H9 (cell line): ENCODE data around the gene IGSF22. TPM values are rescaled to one million over a fixed set of nuclear protein-coding genes. Genes with fewer than 3 reads are reported as not detected.

Experiments
- DNase-seq: peaks from one replicate; pipeline ENCODE4 v3.0.0-alpha.2; 2017
- H2AFZ ChIP-seq: one replicate; pipeline ENCODE4 v1.6.1; 2013; ENCODE audit warnings: mild to moderate bottlenecking, low read length, control low read depth, moderate library complexity
- H2AK5ac ChIP-seq: 2 replicates; pipeline ENCODE4 v1.6.1; 2013; ENCODE audit warnings: low read length, control low read depth, mixed read lengths; ENCODE audit not compliant: insufficient read length
- H2BK120ac ChIP-seq: one replicate; pipeline ENCODE4 v1.6.1; 2013; ENCODE audit warnings: low read depth, mild to moderate bottlenecking, low read length, control low read depth, inconsistent platforms; ENCODE audit not compliant: poor library complexity, severe bottlenecking
- H2BK12ac ChIP-seq: 2 replicates; pipeline ENCODE4 v1.6.1; 2013; ENCODE audit warnings: low read length, control low read depth, mixed read lengths, low read depth; ENCODE audit not compliant: insufficient read length
- H2BK15ac ChIP-seq: 2 replicates; pipeline ENCODE4 v1.6.1; 2013; ENCODE audit warnings: low read depth, low read length, control low read depth
- H2BK20ac ChIP-seq: one replicate; pipeline ENCODE4 v1.6.1; 2013; ENCODE audit warnings: low read depth, mild to moderate bottlenecking, low read length, control low read depth, inconsistent platforms; ENCODE audit not compliant: poor library complexity, severe bottlenecking
- H2BK5ac ChIP-seq: 2 replicates; pipeline ENCODE4 v1.6.1; 2013; ENCODE audit warnings: low read length, control low read depth, mixed read lengths; ENCODE audit not compliant: insufficient read length
- H3K14ac ChIP-seq: 2 replicates; pipeline ENCODE4 v1.6.1; 2013; ENCODE audit warnings: low read length, control low read depth; ENCODE audit not compliant: insufficient read depth
- H3K18ac ChIP-seq: 2 replicates; pipeline ENCODE4 v1.6.1; 2013; ENCODE audit warnings: low read depth, mild to moderate bottlenecking, mixed read lengths, low read length, control low read depth; ENCODE audit not compliant: insufficient read length
- H3K23ac ChIP-seq: 2 replicates; pipeline ENCODE4 v1.6.1; 2013; ENCODE audit warnings: low read length, control low read depth, mixed read lengths, low read depth; ENCODE audit not compliant: insufficient read length
- H3K23me2 ChIP-seq: 2 replicates; pipeline ENCODE4 v1.6.1; 2013; ENCODE audit warnings: low read depth, mild to moderate bottlenecking, mixed read lengths, low read length, control low read depth; ENCODE audit not compliant: insufficient read length, poor library complexity, severe bottlenecking
- H3K27ac ChIP-seq: 2 replicates; pipeline ENCODE4 v1.5.1; 2013; ENCODE audit warnings: low read length, control low read depth, mixed read lengths, low read depth; ENCODE audit not compliant: insufficient read length
- H3K27me3 ChIP-seq: 2 replicates; pipeline ENCODE4 v1.6.1; 2013; ENCODE audit warnings: low read length, control low read depth, inconsistent platforms; ENCODE audit not compliant: insufficient read depth
- H3K4ac ChIP-seq: 2 replicates; pipeline ENCODE4 v1.6.1; 2013; ENCODE audit warnings: low read depth, mild to moderate bottlenecking, control low read depth, inconsistent platforms, low read length, moderate library complexity
- H3K4me1 ChIP-seq: 2 replicates; pipeline ENCODE4 v1.6.1; 2013; ENCODE audit warnings: low read length, control low read depth, inconsistent platforms; ENCODE audit not compliant: insufficient read depth
- H3K4me2 ChIP-seq: 2 replicates; pipeline ENCODE4 v1.6.1; 2013; ENCODE audit warnings: low read length, control low read depth, mixed read lengths; ENCODE audit not compliant: insufficient read length, insufficient read depth
- H3K56ac ChIP-seq: 2 replicates; pipeline ENCODE4 v1.6.1; 2013; ENCODE audit warnings: low read depth, mild to moderate bottlenecking, mixed read lengths, low read length, control low read depth; ENCODE audit not compliant: insufficient read length
- H3K79me1 ChIP-seq: 2 replicates; pipeline ENCODE4 v1.6.1; 2013; ENCODE audit warnings: low read depth, mild to moderate bottlenecking, moderate library complexity, low read length, control low read depth, inconsistent platforms; ENCODE audit not compliant: insufficient read depth, poor library complexity, severe bottlenecking
- H3K79me2 ChIP-seq: 2 replicates; pipeline ENCODE4 v1.6.1; 2013; ENCODE audit warnings: low read length, control low read depth, inconsistent platforms; ENCODE audit not compliant: insufficient read depth
- H3K9ac ChIP-seq: 2 replicates; pipeline ENCODE4 v1.6.1; 2013; ENCODE audit warnings: low read length, control low read depth, mixed read lengths; ENCODE audit not compliant: insufficient read length; ENCODE audit errors: extremely low read depth
- H3K9me3 ChIP-seq: one replicate; pipeline ENCODE4 v1.6.1; 2013; ENCODE audit warnings: low read depth, low read length, inconsistent platforms; ENCODE audit not compliant: control insufficient read depth
- H3T11ph ChIP-seq: one replicate; pipeline ENCODE4 v1.6.1; 2013; ENCODE audit warnings: mild to moderate bottlenecking, low read length, control low read depth, inconsistent platforms
- H4K20me1 ChIP-seq: one replicate; pipeline ENCODE4 v1.6.1; 2013; ENCODE audit not compliant: control insufficient read depth, insufficient read length, insufficient read depth
- H4K5ac ChIP-seq: 2 replicates; pipeline ENCODE4 v1.6.1; 2013; ENCODE audit warnings: low read depth, mild to moderate bottlenecking, mixed read lengths, low read length, control low read depth; ENCODE audit not compliant: insufficient read length
- H4K8ac ChIP-seq: replicated peaks from 2 replicates; pipeline ENCODE4 v1.6.1; 2013; ENCODE audit warnings: low read length, control low read depth, mixed read lengths, low read depth; ENCODE audit not compliant: insufficient read length
- H4K91ac ChIP-seq: 2 replicates; pipeline ENCODE4 v1.6.1; 2013; ENCODE audit warnings: low read depth, mild to moderate bottlenecking, moderate library complexity, mixed read lengths, low read length, control low read depth; ENCODE audit not compliant: insufficient read length
- H3K27ac Mint-ChIP-seq, 3 experiments: 2 replicates in 2 of 3; 3 replicates in 1 of 3; pipeline ENCODE4 v1.8.0; 2020 to 2021; ENCODE audit warnings: mixed read lengths in 3 of 3, mild to moderate bottlenecking in 1 of 3, moderate library complexity in 1 of 3
- H3K27me3 Mint-ChIP-seq: 2 replicates; pipeline ENCODE4 v1.8.0; 2021; ENCODE audit warnings: low read depth, mild to moderate bottlenecking, moderate library complexity, mixed read lengths
- H3K36me3 Mint-ChIP-seq, 3 experiments: 2 replicates in 2 of 3; 3 replicates in 1 of 3; pipeline ENCODE4 v1.8.0; 2020 to 2021; ENCODE audit warnings: low read depth in 3 of 3, mixed read lengths in 3 of 3; ENCODE audit not compliant: insufficient read depth in 1 of 3
- H3K4me1 Mint-ChIP-seq, 2 experiments: 2 replicates each; pipeline ENCODE4 v1.8.0; 2020; ENCODE audit warnings: mixed read lengths in 2 of 2
- H3K4me3 Mint-ChIP-seq, 2 experiments: 2 replicates in 1 of 2; 3 replicates in 1 of 2; pipeline ENCODE4 v1.8.0; 2020 to 2021; ENCODE audit warnings: mild to moderate bottlenecking in 2 of 2, mixed read lengths in 2 of 2, moderate library complexity in 1 of 2
- H3K9me3 Mint-ChIP-seq, 2 experiments: 2 replicates in 1 of 2; 3 replicates in 1 of 2; pipeline ENCODE4 v1.8.0; 2020; ENCODE audit warnings: mild to moderate bottlenecking in 2 of 2, mixed read lengths in 2 of 2, moderate library complexity in 1 of 2
- WGBS: extraction: QIAGEN DNeasy Blood & Tissue Kit; methylation state at CpG from one replicate; pipeline ENCODE4 v1.1.7; 2013; ENCODE audit warnings: missing lambda C conversion rate, low lambda C conversion rate, mixed read lengths; ENCODE audit not compliant: insufficient read length; ENCODE audit errors: extremely low coverage; 5-methylcytosine and 5-hydroxymethylcytosine counted together
- total RNA-seq: library from RNA; stranded (reverse); gene quantifications from 2 replicates; pipeline ENCODE4 v1.2.1, GENCODE V29; 2021
- TF ChIP-seq, protein P1 (sequence below): fragments of 200-600 bp; sonication (generic); conservative IDR thresholded peaks from 3 replicates; pipeline ENCODE4 v1.8.0; 2021; ENCODE audit warnings: antibody characterized with exemption, mild to moderate bottlenecking

The IGSF22 gene
- total RNA-seq, 1 experiment from 2014 or later: 0.35 TPM

DNA sequence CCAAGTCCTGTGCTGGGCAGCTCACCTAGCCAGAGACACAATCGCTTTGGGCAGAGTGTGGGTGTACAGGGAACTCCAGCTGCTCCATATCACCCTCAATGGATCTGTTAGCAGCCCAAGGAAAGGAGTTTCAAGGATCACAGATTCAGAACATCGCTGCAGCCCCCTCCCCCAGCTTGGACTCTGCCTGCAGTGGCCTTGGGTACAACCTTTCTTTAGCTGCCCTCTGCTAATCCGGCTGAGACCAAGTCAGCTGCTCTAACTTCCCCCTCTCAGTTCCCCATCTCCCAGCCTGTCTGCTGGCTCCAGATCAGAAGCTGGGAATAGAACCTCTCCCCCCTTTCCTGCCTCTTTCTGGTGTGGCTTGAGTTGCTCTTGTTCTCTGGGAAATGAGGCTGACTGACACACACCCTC lies 26.1 kb downstream of the IGSF22 start:
- Histone ChIP-seq H3K9ac (no peak overlapping the region), H4K8ac (no peak overlapping the region), H2BK5ac (no peak overlapping the region), H2BK15ac (no peak overlapping the region), H3K14ac (no peak overlapping the region), H3K79me1 (no peaks in the 10 kb centered on the region), H3T11ph (no peak overlapping the region), H3K23ac (no peak overlapping the region), H3K9me3 (no peaks in the 10 kb centered on the region), H4K20me1 (no peaks in the 10 kb centered on the region), H3K79me2 (no peaks in the 10 kb centered on the region), H2BK12ac (no peak overlapping the region), H3K18ac (no peak overlapping the region), H3K27ac (no peak overlapping the region), H2BK120ac (no peak overlapping the region), H3K4me1 (no peaks in the 10 kb centered on the region; the same call in 1 of the 2 replicates), H4K5ac (no peak overlapping the region), H4K91ac (no peak overlapping the region), H2AK5ac (no peak overlapping the region), H3K27me3 (no peaks in the 10 kb centered on the region; the same call in 1 of the 2 replicates), H3K56ac (no peak overlapping the region), H3K4ac (no peak overlapping the region), H2AFZ (no peak overlapping the region), H2BK20ac (no peak overlapping the region), H3K23me2 (peaks cover 2% of the 10 kb centered on the region), H3K4me2 (peak overlapping the region; percentile 44)
- Mint-ChIP-seq H3K27ac (no peak overlapping the region; a peak in 1 of 7 replicates), H3K4me1 (peaks cover 13 to 17% of the 10 kb centered on the region in 2 experiments), H3K9me3 (no peaks in the 10 kb centered on the region), H3K4me3 (peak overlapping the region; percentile 65 to 82), H3K27me3 (peaks cover 47% of the 10 kb centered on the region), H3K36me3 (no peaks in the 10 kb centered on the region)
- TF ChIP-seq, protein P1, sequence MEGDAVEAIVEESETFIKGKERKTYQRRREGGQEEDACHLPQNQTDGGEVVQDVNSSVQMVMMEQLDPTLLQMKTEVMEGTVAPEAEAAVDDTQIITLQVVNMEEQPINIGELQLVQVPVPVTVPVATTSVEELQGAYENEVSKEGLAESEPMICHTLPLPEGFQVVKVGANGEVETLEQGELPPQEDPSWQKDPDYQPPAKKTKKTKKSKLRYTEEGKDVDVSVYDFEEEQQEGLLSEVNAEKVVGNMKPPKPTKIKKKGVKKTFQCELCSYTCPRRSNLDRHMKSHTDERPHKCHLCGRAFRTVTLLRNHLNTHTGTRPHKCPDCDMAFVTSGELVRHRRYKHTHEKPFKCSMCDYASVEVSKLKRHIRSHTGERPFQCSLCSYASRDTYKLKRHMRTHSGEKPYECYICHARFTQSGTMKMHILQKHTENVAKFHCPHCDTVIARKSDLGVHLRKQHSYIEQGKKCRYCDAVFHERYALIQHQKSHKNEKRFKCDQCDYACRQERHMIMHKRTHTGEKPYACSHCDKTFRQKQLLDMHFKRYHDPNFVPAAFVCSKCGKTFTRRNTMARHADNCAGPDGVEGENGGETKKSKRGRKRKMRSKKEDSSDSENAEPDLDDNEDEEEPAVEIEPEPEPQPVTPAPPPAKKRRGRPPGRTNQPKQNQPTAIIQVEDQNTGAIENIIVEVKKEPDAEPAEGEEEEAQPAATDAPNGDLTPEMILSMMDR: no peak
- WGBS: no CpG with 5 or more reads among the region's 3 CpGs
- no peak for DNase-seq
